GM18909 (cell line): ENCODE measurements around the gene MVB12B.

Source experiments
- ATAC-seq: cut with Tn5 transposase; IDR thresholded peaks from one replicate; pipeline ENCODE4 v1.9.1; 2021; ENCODE audit warnings: mild to moderate bottlenecking; ENCODE audit not compliant: unreplicated experiment, poor library complexity

Gene MVB12B

GRCh38 chr9:126440940-126441339 lies 114.3 kb downstream of the MVB12B start:
- no peak for ATAC-seq

- no peak for ATAC-seq
These were observed 116.0 kb downstream of the MVB12B start for GRCh38 chr9:126442636-126443035.

GRCh38 chr9:126443144-126443543 lies 116.5 kb downstream of the MVB12B start:
- no peak for ATAC-seq

GRCh38 chr9:126448136-126448535 lies 121.5 kb downstream of the MVB12B start:
- ATAC-seq, result no peak

- no peak for ATAC-seq
These were observed 122.4 kb downstream of the MVB12B start for GRCh38 chr9:126448865-126449577.

- no peak for ATAC-seq
These were observed 123.4 kb downstream of the MVB12B start for GRCh38 chr9:126449725-126450667.

GRCh38 chr9:126450668-126451205 lies 124.1 kb downstream of the MVB12B start:
- no peak for ATAC-seq

GRCh38 chr9:126451316-126451885 lies 124.8 kb downstream of the MVB12B start:
- no peak for ATAC-seq

GRCh38 chr9:126452106-126452505 lies 125.5 kb downstream of the MVB12B start:
- ATAC-seq, result no peak

- ATAC-seq, result no peak
These were observed 126.7 kb downstream of the MVB12B start for GRCh38 chr9:126453156-126453963.

GRCh38 chr9:126454215-126454614 lies 127.6 kb downstream of the MVB12B start:
- ATAC-seq, result no peak

- no peak for ATAC-seq
These were observed 128.2 kb downstream of the MVB12B start for GRCh38 chr9:126454795-126455194.

GRCh38 chr9:126456441-126457174 lies 130.0 kb downstream of the MVB12B start:
- ATAC-seq, result no peak

- ATAC-seq, result no peak
These were observed 130.5 kb downstream of the MVB12B start for GRCh38 chr9:126457175-126457547.

- no peak for ATAC-seq
These were observed 131.3 kb downstream of the MVB12B start for GRCh38 chr9:126457890-126458289.

GRCh38 chr9:126459126-126459525 lies 132.5 kb downstream of the MVB12B start:
- ATAC-seq, result no peak

GRCh38 chr9:126459546-126459945 lies 132.9 kb downstream of the MVB12B start:
- ATAC-seq, result no peak

- no peak for ATAC-seq
These were observed 133.6 kb downstream of the MVB12B start for GRCh38 chr9:126459965-126460843.
